GM23338 (cell line): ENCODE results near the gene TMEM44.

ENCODE experiments used
- EZH2 ChIP-seq: fragments of 200-600 bp; sonication (generic); IDR thresholded peaks from one replicate; pipeline ENCODE4 v1.8.0; 2017; ENCODE audit warnings: antibody characterized with exemption, mild to moderate bottlenecking, low read depth; ENCODE audit not compliant: unreplicated experiment
- EZH2phosphoT487 ChIP-seq: fragments of 200-600 bp; sonication (generic); IDR thresholded peaks from one replicate; pipeline ENCODE4 v1.8.1; 2018; ENCODE audit warnings: antibody characterized with exemption; ENCODE audit not compliant: unreplicated experiment
- NANOG ChIP-seq: IDR thresholded peaks from 2 replicates; pipeline ENCODE4 v1.6.1; 2016; ENCODE audit warnings: antibody characterized with exemption, borderline replicate concordance
- POLR2AphosphoS5 ChIP-seq: IDR thresholded peaks from 2 replicates; pipeline ENCODE4 v1.6.1; 2016; ENCODE audit warnings: antibody characterized with exemption, low read depth
- TF ChIP-seq, protein P1 (sequence below): IDR thresholded peaks from one replicate; pipeline ENCODE4 v1.6.1; 2018; ENCODE audit warnings: antibody characterized with exemption; ENCODE audit not compliant: unreplicated experiment
- TF ChIP-seq, protein P2 (sequence below), 2 experiments: fragments of 200-600 bp in 1 of 2; sonication (generic) in 1 of 2; conservative IDR thresholded peaks; 2 replicates each; pipeline versions ENCODE4 v1.5.1 to v1.6.1; 2016 to 2017; ENCODE audit warnings: antibody characterized with exemption in 2 of 2, low read depth in 2 of 2, mild to moderate bottlenecking in 2 of 2, moderate library complexity in 1 of 2

DNA sequence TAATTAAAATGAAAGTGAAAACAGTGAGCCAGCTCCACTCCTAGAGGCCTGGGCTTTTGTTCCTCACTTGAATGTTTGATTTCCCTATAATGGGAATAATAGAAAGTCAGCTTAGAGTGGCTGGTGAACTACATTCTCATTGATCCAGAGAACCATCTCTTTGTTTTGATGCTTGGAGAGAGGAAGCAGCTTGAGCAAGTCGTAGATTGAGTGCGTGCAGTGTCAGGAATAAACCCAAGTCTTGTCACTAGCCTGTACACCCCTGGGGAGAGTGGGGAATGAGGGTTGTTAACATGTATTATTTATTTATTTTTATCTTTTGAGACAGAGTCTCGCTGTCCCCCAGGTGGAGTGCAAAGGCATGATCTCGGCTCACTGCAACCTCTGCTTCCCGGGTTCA is 39.7 kb upstream of the TMEM44 start:
- TF ChIP-seq EZH2 (no peak), EZH2phosphoT487 (no peak), POLR2AphosphoS5 (no peak), NANOG (no peak)
- TF ChIP-seq, protein P1, sequence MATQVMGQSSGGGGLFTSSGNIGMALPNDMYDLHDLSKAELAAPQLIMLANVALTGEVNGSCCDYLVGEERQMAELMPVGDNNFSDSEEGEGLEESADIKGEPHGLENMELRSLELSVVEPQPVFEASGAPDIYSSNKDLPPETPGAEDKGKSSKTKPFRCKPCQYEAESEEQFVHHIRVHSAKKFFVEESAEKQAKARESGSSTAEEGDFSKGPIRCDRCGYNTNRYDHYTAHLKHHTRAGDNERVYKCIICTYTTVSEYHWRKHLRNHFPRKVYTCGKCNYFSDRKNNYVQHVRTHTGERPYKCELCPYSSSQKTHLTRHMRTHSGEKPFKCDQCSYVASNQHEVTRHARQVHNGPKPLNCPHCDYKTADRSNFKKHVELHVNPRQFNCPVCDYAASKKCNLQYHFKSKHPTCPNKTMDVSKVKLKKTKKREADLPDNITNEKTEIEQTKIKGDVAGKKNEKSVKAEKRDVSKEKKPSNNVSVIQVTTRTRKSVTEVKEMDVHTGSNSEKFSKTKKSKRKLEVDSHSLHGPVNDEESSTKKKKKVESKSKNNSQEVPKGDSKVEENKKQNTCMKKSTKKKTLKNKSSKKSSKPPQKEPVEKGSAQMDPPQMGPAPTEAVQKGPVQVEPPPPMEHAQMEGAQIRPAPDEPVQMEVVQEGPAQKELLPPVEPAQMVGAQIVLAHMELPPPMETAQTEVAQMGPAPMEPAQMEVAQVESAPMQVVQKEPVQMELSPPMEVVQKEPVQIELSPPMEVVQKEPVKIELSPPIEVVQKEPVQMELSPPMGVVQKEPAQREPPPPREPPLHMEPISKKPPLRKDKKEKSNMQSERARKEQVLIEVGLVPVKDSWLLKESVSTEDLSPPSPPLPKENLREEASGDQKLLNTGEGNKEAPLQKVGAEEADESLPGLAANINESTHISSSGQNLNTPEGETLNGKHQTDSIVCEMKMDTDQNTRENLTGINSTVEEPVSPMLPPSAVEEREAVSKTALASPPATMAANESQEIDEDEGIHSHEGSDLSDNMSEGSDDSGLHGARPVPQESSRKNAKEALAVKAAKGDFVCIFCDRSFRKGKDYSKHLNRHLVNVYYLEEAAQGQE = no peak
- TF ChIP-seq, protein P2, sequence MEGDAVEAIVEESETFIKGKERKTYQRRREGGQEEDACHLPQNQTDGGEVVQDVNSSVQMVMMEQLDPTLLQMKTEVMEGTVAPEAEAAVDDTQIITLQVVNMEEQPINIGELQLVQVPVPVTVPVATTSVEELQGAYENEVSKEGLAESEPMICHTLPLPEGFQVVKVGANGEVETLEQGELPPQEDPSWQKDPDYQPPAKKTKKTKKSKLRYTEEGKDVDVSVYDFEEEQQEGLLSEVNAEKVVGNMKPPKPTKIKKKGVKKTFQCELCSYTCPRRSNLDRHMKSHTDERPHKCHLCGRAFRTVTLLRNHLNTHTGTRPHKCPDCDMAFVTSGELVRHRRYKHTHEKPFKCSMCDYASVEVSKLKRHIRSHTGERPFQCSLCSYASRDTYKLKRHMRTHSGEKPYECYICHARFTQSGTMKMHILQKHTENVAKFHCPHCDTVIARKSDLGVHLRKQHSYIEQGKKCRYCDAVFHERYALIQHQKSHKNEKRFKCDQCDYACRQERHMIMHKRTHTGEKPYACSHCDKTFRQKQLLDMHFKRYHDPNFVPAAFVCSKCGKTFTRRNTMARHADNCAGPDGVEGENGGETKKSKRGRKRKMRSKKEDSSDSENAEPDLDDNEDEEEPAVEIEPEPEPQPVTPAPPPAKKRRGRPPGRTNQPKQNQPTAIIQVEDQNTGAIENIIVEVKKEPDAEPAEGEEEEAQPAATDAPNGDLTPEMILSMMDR (conservative IDR thresholded peaks at IDR 0.05; ENCODE audit: low read depth in 2 of 2) = no peak
